Activated CD4-positive, alpha-beta T cell treated with anti-CD3 and anti-CD28 coated beads for 36 hours (primary cell): ENCODE data around the gene SMOC1. TPM values are rescaled to one million over a fixed set of nuclear protein-coding genes. Genes with fewer than 3 reads are reported as not detected.

Experiments
- ATAC-seq: fragments of 200-7000 bp; cut with Tn5 transposase; one replicate; pipeline ENCODE4 v1.10.0; 2021; ENCODE audit warnings: mild to moderate bottlenecking, moderate library complexity
- CTCF ChIA-PET: fragments of 350-600 bp; sonication (Branson Sonifier 250); formaldehyde crosslinking; loops from one replicate; lab custom pipeline; 2021; ENCODE audit warnings: antibody characterized with exemption; lab: Charles Lee
- POLR2A ChIA-PET: fragments of 350-600 bp; sonication (Branson Sonifier 250); formaldehyde crosslinking; loops from one replicate; lab custom pipeline; 2021; ENCODE audit warnings: antibody characterized with exemption, inconsistent platforms; lab: Charles Lee
- DNase-seq: peaks from one replicate; pipeline ENCODE4 v3.0.0-alpha.2; 2020
- H3K27ac Mint-ChIP-seq: one replicate; pipeline ENCODE4 v1.8.0; 2021; ENCODE audit warnings: mixed read lengths
- H3K27me3 Mint-ChIP-seq: one replicate; pipeline ENCODE4 v1.8.0; 2021; ENCODE audit warnings: mixed read lengths
- H3K36me3 Mint-ChIP-seq: one replicate; pipeline ENCODE4 v1.8.0; 2021; ENCODE audit warnings: low read depth, mixed read lengths
- H3K4me1 Mint-ChIP-seq: one replicate; pipeline ENCODE4 v1.8.0; 2021; ENCODE audit warnings: mixed read lengths
- H3K4me3 Mint-ChIP-seq: one replicate; pipeline ENCODE4 v1.8.0; 2021; ENCODE audit warnings: mild to moderate bottlenecking, moderate library complexity, mixed read lengths
- H3K9me3 Mint-ChIP-seq: one replicate; pipeline ENCODE4 v1.8.0; 2021; ENCODE audit warnings: low read depth, mixed read lengths
- intact Hi-C, 2 experiments: fragments of 100-400 bp; cut with DNase I in 1 of 2; cut with micrococcal nuclease in 1 of 2; formaldehyde crosslinking; loops; one replicate each; pipeline versions ENCODE4 v1.14.2 to v1.15.1; 2022 to 2024; cut with DNase I, micrococcal nuclease
- total RNA-seq, 2 experiments: library from RNA; stranded (reverse); gene quantifications; one replicate each; pipeline ENCODE4 v1.2.3, GENCODE V29; 2021

SMOC1 gene
- total RNA-seq, 2 experiments from 2014 or later: not detected

- DNase-seq (no peak), ATAC-seq (no peak)
- intact Hi-C loops: no loop called here
- Mint-ChIP-seq H3K9me3 (no peaks in the 10 kb centered on the region), H3K36me3 (no peaks in the 10 kb centered on the region), H3K27me3 (peaks cover 5% of the 10 kb centered on the region), H3K4me3 (no peak overlapping the region), H3K4me1 (no peaks in the 10 kb centered on the region), H3K27ac (no peak overlapping the region)
- ChIA-PET CTCF (interaction anchor here (0.6 kb wide), 1 partner anchor 266 kb away, joined by 6 read pairs; no protein-coding TSS in a partner anchor), POLR2A (no interaction called here)
Observed at GRCh38 chr14:69850086-69850735, 29.0 kb upstream of the SMOC1 start.

GRCh38 chr14:69850736-69851112 lies 28.5 kb upstream of the SMOC1 start:
- H3K27me3 Mint-ChIP-seq: peaks cover 5% of the 10 kb centered on the region
- no peaks in the 10 kb centered on the region for H3K9me3 Mint-ChIP-seq
- no peak overlapping the region for H3K4me3 Mint-ChIP-seq
- no peaks in the 10 kb centered on the region for H3K36me3 Mint-ChIP-seq
- ChIA-PET CTCF (interaction anchor here (0.6 kb wide), 1 partner anchor 266 kb away, joined by 6 read pairs; no protein-coding TSS in a partner anchor), POLR2A (no interaction called here)
- no peaks in the 10 kb centered on the region for H3K4me1 Mint-ChIP-seq
- intact Hi-C loops: no loop called here
- ATAC-seq (no peak), DNase-seq (no peak)
- H3K27ac Mint-ChIP-seq: no peak overlapping the region

- ChIA-PET CTCF (interaction anchor here (0.7 to 1.0 kb wide), 2 partner anchors 34 to 340 kb away, joined by 3 read pairs; no protein-coding TSS in a partner anchor), POLR2A (no interaction called here)
- no peak overlapping the region for H3K27ac Mint-ChIP-seq
- no peaks in the 10 kb centered on the region for H3K9me3 Mint-ChIP-seq
- H3K27me3 Mint-ChIP-seq: peaks cover 2% of the 10 kb centered on the region
- H3K4me3 Mint-ChIP-seq: no peak overlapping the region
- no peaks in the 10 kb centered on the region for H3K4me1 Mint-ChIP-seq
- DNase-seq (no peak), ATAC-seq (no peak)
- intact Hi-C loops: no loop called here
- H3K36me3 Mint-ChIP-seq: no peaks in the 10 kb centered on the region
Observed at GRCh38 chr14:69852531-69853321, 26.5 kb upstream of the SMOC1 start.

- H3K9me3 Mint-ChIP-seq: no peaks in the 10 kb centered on the region
- no peak overlapping the region for H3K4me3 Mint-ChIP-seq
- H3K27ac Mint-ChIP-seq: no peak overlapping the region
- CTCF ChIA-PET: no interaction called here
- no peaks in the 10 kb centered on the region for H3K4me1 Mint-ChIP-seq
- intact Hi-C loops: no loop called here
- POLR2A ChIA-PET: no interaction called here
- H3K36me3 Mint-ChIP-seq: no peaks in the 10 kb centered on the region
- ATAC-seq (no peak), DNase-seq (no peak)
- H3K27me3 Mint-ChIP-seq: peaks cover 2% of the 10 kb centered on the region
Observed at GRCh38 chr14:69853774-69854173, 25.4 kb upstream of the SMOC1 start.

- intact Hi-C loops: no loop called here
- no peaks in the 10 kb centered on the region for H3K9me3 Mint-ChIP-seq
- no peaks in the 10 kb centered on the region for H3K4me1 Mint-ChIP-seq
- H3K4me3 Mint-ChIP-seq: no peak overlapping the region
- no peak overlapping the region for H3K27ac Mint-ChIP-seq
- peaks cover 1% of the 10 kb centered on the region for H3K27me3 Mint-ChIP-seq
- CTCF ChIA-PET: interaction anchor here (0.6 to 1.0 kb wide), 2 partner anchors 37 to 173 kb away, joined by 3 read pairs; no protein-coding TSS in a partner anchor
- H3K36me3 Mint-ChIP-seq: no peaks in the 10 kb centered on the region
- ATAC-seq (no peak), DNase-seq (no peak)
- POLR2A ChIA-PET: no interaction called here
Observed at GRCh38 chr14:69854598-69854997, 24.6 kb upstream of the SMOC1 start.

GRCh38 chr14:69855180-69855832 lies 23.9 kb upstream of the SMOC1 start:
- H3K9me3 Mint-ChIP-seq: no peaks in the 10 kb centered on the region
- no peak overlapping the region for H3K4me3 Mint-ChIP-seq
- ChIA-PET CTCF (interaction anchor here (1.0 kb wide), 1 partner anchor 37 kb away, joined by 3 read pairs; no protein-coding TSS in a partner anchor), POLR2A (no interaction called here)
- no peak overlapping the region for H3K27ac Mint-ChIP-seq
- intact Hi-C loops: no loop called here
- no peaks in the 10 kb centered on the region for H3K4me1 Mint-ChIP-seq
- no peaks in the 10 kb centered on the region for H3K27me3 Mint-ChIP-seq
- DNase-seq: no peak
- no peak for ATAC-seq
- H3K36me3 Mint-ChIP-seq: no peaks in the 10 kb centered on the region

- ATAC-seq (no peak), DNase-seq (no peak)
- no peak overlapping the region for H3K4me3 Mint-ChIP-seq
- no peaks in the 10 kb centered on the region for H3K36me3 Mint-ChIP-seq
- no peaks in the 10 kb centered on the region for H3K9me3 Mint-ChIP-seq
- no peaks in the 10 kb centered on the region for H3K27me3 Mint-ChIP-seq
- ChIA-PET POLR2A (no interaction called here), CTCF (no interaction called here)
- H3K27ac Mint-ChIP-seq: no peak overlapping the region
- no peaks in the 10 kb centered on the region for H3K4me1 Mint-ChIP-seq
- intact Hi-C loops: no loop called here
Observed at GRCh38 chr14:69858801-69859200, 20.4 kb upstream of the SMOC1 start.

- H3K9me3 Mint-ChIP-seq: peaks cover under 1% of the 10 kb centered on the region
- ChIA-PET POLR2A (no interaction called here), CTCF (no interaction called here)
- H3K27me3 Mint-ChIP-seq: peaks cover 4% of the 10 kb centered on the region
- no peak for ATAC-seq
- DNase-seq: no peak
- no peaks in the 10 kb centered on the region for H3K36me3 Mint-ChIP-seq
- intact Hi-C loops: no loop called here
- no peaks in the 10 kb centered on the region for H3K4me1 Mint-ChIP-seq
- no peak overlapping the region for H3K4me3 Mint-ChIP-seq
- no peak overlapping the region for H3K27ac Mint-ChIP-seq
Observed at GRCh38 chr14:69859591-69859990, 19.6 kb upstream of the SMOC1 start.

GRCh38 chr14:69860221-69860620 lies 19.0 kb upstream of the SMOC1 start:
- ATAC-seq (no peak), DNase-seq (no peak)
- POLR2A ChIA-PET: no interaction called here
- CTCF ChIA-PET: no interaction called here
- intact Hi-C loops: no loop called here
- H3K27me3 Mint-ChIP-seq: peaks cover 4% of the 10 kb centered on the region
- no peak overlapping the region for H3K27ac Mint-ChIP-seq
- no peaks in the 10 kb centered on the region for H3K36me3 Mint-ChIP-seq
- H3K9me3 Mint-ChIP-seq: peaks cover 6% of the 10 kb centered on the region
- H3K4me1 Mint-ChIP-seq: no peaks in the 10 kb centered on the region
- no peak overlapping the region for H3K4me3 Mint-ChIP-seq

- intact Hi-C loops: no loop called here
- H3K9me3 Mint-ChIP-seq: peaks cover 6% of the 10 kb centered on the region
- peaks cover 4% of the 10 kb centered on the region for H3K27me3 Mint-ChIP-seq
- H3K36me3 Mint-ChIP-seq: no peaks in the 10 kb centered on the region
- ATAC-seq: no peak
- POLR2A ChIA-PET: interaction anchor here (0.6 kb wide), 1 partner anchor 233 kb away, joined by 3 read pairs; no protein-coding TSS in a partner anchor
- CTCF ChIA-PET: no interaction called here
- H3K4me3 Mint-ChIP-seq: no peak overlapping the region
- no peak for DNase-seq
- no peaks in the 10 kb centered on the region for H3K4me1 Mint-ChIP-seq
- no peak overlapping the region for H3K27ac Mint-ChIP-seq
Observed at GRCh38 chr14:69861025-69861569, 18.1 kb upstream of the SMOC1 start.

GRCh38 chr14:69863083-69863482 lies 16.1 kb upstream of the SMOC1 start:
- ChIA-PET CTCF (no interaction called here), POLR2A (no interaction called here)
- peaks cover 6% of the 10 kb centered on the region for H3K9me3 Mint-ChIP-seq
- no peak overlapping the region for H3K4me3 Mint-ChIP-seq
- H3K27me3 Mint-ChIP-seq: peaks cover 4% of the 10 kb centered on the region
- H3K27ac Mint-ChIP-seq: no peak overlapping the region
- intact Hi-C loops: no loop called here
- no peaks in the 10 kb centered on the region for H3K36me3 Mint-ChIP-seq
- DNase-seq (no peak), ATAC-seq (no peak)
- H3K4me1 Mint-ChIP-seq: no peaks in the 10 kb centered on the region
